GM19452 (cell line): ENCODE data around the gene RASAL2.
"Not testable (repeated sequence)": the region's sequence is repeated elsewhere in the genome, so short reads cannot be mapped to it uniquely, and the experiment has no call there.

Source experiments
- ATAC-seq: cut with Tn5 transposase; IDR thresholded peaks from one replicate; pipeline ENCODE4 v1.9.1; 2021; ENCODE audit not compliant: unreplicated experiment

The RASAL2 gene

GRCh38 chr1:178273707-178274410 lies 180.0 kb downstream of the RASAL2 start:
- no peak for ATAC-seq

- ATAC-seq: no peak
Measured at GRCh38 chr1:178275049-178275448, 181.1 kb downstream of the RASAL2 start.

- ATAC-seq: no peak
Measured at GRCh38 chr1:178275553-178275952, 181.6 kb downstream of the RASAL2 start.

GRCh38 chr1:178277793-178278530 lies 184.1 kb downstream of the RASAL2 start:
- no peak for ATAC-seq

GRCh38 chr1:178278916-178279686 lies 185.2 kb downstream of the RASAL2 start:
- no peak for ATAC-seq

- ATAC-seq: no peak
Measured at GRCh38 chr1:178282949-178283367, 189.1 kb downstream of the RASAL2 start.

- no peak for ATAC-seq
Measured at GRCh38 chr1:178283409-178283808, 189.5 kb downstream of the RASAL2 start.

- ATAC-seq: no peak
Measured at GRCh38 chr1:178284058-178284457, 190.2 kb downstream of the RASAL2 start.

- no peak for ATAC-seq
Measured at GRCh38 chr1:178291166-178291565, 197.3 kb downstream of the RASAL2 start.

- no peak for ATAC-seq
Measured at GRCh38 chr1:178294654-178295053, 200.8 kb downstream of the RASAL2 start.

- ATAC-seq: no peak
Measured at GRCh38 chr1:178300352-178300699, 206.4 kb downstream of the RASAL2 start.

- no peak for ATAC-seq
Measured at GRCh38 chr1:178301141-178301540, 207.2 kb downstream of the RASAL2 start.

GRCh38 chr1:178307264-178307663 lies 213.4 kb downstream of the RASAL2 start:
- no peak for ATAC-seq

GRCh38 chr1:178308438-178308837 lies 214.5 kb downstream of the RASAL2 start:
- ATAC-seq: no peak

- ATAC-seq: no peak
Measured at GRCh38 chr1:178310685-178311105, 216.8 kb downstream of the RASAL2 start.

GRCh38 chr1:178311164-178311563 lies 217.3 kb downstream of the RASAL2 start:
- ATAC-seq: no peak

- not testable (repeated sequence) for ATAC-seq
Measured at GRCh38 chr1:178320280-178320982, 226.5 kb downstream of the RASAL2 start.

- no peak for ATAC-seq
Measured at GRCh38 chr1:178323067-178323466, 229.2 kb downstream of the RASAL2 start.

GRCh38 chr1:178324003-178324402 lies 230.1 kb downstream of the RASAL2 start:
- no peak for ATAC-seq

- ATAC-seq: no peak
Measured at GRCh38 chr1:178328728-178329127, 234.8 kb downstream of the RASAL2 start.

GRCh38 chr1:178330153-178330552 lies 236.2 kb downstream of the RASAL2 start:
- ATAC-seq: no peak
